Measurements from ENCODE around the gene G3BP1. TPM values are rescaled to one million over a fixed set of nuclear protein-coding genes. Genes with fewer than 3 reads are reported as not detected.
"Not testable (repeated sequence)": the region's sequence is repeated elsewhere in the genome, so short reads cannot be mapped to it uniquely, and the experiment has no call there.

G3BP1 gene
- 100 to 1,000 TPM; 117 to 130 TPM for total RNA-seq
- long read RNA-seq, donor 1, full-length matches to known transcripts = 32 of 54 reads
- long read RNA-seq, donor 1, partial matches to known transcripts = 7 of 54 reads
- long read RNA-seq, donor 1, other reads (novel, unspliced or antisense) = 15 of 54 reads
- long read RNA-seq, donor 2, full-length matches to known transcripts = 65 of 80 reads
- long read RNA-seq, donor 2, partial matches to known transcripts = 7 of 80 reads
- long read RNA-seq, donor 2, other reads (novel, unspliced or antisense) = 8 of 80 reads

GRCh38 chr5:151771259-151772028 is at the start of gene G3BP1:
G3BP1 (plus strand) TSS chr5:151771954; CDS start chr5:151786621, 14,667 bp downstream.
- intact Hi-C loops (cut with DNase I) = loop anchor here in 1 of 2 donors (5.0 kb wide), 1 partner anchor 1539 kb away; no protein-coding TSS in a partner anchor
- peak; percentile 100 for DNase-seq (ENCODE audit: low spot score)

- intact Hi-C loops (cut with DNase I) = no loop called here
- DNase-seq (ENCODE audit: low spot score) = no peak
Observed at GRCh38 chr5:151722546-151722945, 49.2 kb upstream of the G3BP1 start.

- intact Hi-C loops (cut with DNase I) = no loop called here
- no peak for DNase-seq (ENCODE audit: low spot score)
Observed at GRCh38 chr5:151724360-151724759, 47.4 kb upstream of the G3BP1 start.

- intact Hi-C loops (cut with DNase I); DNase-seq (ENCODE audit: low spot score): not testable (repeated sequence)
Observed at GRCh38 chr5:151729597-151729996, 42.2 kb upstream of the G3BP1 start.

GRCh38 chr5:151730381-151730780 is 41.4 kb upstream of the G3BP1 start:
- intact Hi-C loops (cut with DNase I) = no loop called here
- no peak for DNase-seq (ENCODE audit: low spot score)

- no peak for DNase-seq (ENCODE audit: low spot score)
- intact Hi-C loops (cut with DNase I) = no loop called here
Observed at GRCh38 chr5:151733358-151734063, 38.2 kb upstream of the G3BP1 start.

GRCh38 chr5:151734064-151734408 is 37.7 kb upstream of the G3BP1 start:
- no peak for DNase-seq (ENCODE audit: low spot score)
- intact Hi-C loops (cut with DNase I) = no loop called here

- DNase-seq (ENCODE audit: low spot score) = no peak
- intact Hi-C loops (cut with DNase I) = no loop called here
Observed at GRCh38 chr5:151735646-151736045, 36.1 kb upstream of the G3BP1 start.

- DNase-seq (ENCODE audit: low spot score) = no peak
- intact Hi-C loops (cut with DNase I) = no loop called here
Observed at GRCh38 chr5:151737431-151737830, 34.3 kb upstream of the G3BP1 start.

GRCh38 chr5:151738125-151738848 is 33.5 kb upstream of the G3BP1 start:
- DNase-seq (ENCODE audit: low spot score) = no peak
- intact Hi-C loops (cut with DNase I) = no loop called here

- no peak for DNase-seq (ENCODE audit: low spot score)
- intact Hi-C loops (cut with DNase I) = no loop called here
Observed at GRCh38 chr5:151739395-151739794, 32.4 kb upstream of the G3BP1 start.

GRCh38 chr5:151739939-151740335 is 31.8 kb upstream of the G3BP1 start:
- DNase-seq (ENCODE audit: low spot score) = no peak
- intact Hi-C loops (cut with DNase I) = loop anchor here (1.0 to 10.0 kb wide), 3 partner anchors 71 to 295 kb away; partner anchors contain the start of gene SLC36A1 (in 1 of the 2)

- DNase-seq (ENCODE audit: low spot score) = peak; percentile 92
- intact Hi-C loops (cut with DNase I) = loop anchor here (1.0 to 10.0 kb wide), 3 partner anchors 72 to 296 kb away; partner anchors contain the start of gene SLC36A1 (in 1 of the 2)
Observed at GRCh38 chr5:151740336-151740942, 31.3 kb upstream of the G3BP1 start.

- intact Hi-C loops (cut with DNase I) = loop anchor here (1.0 to 10.0 kb wide), 3 partner anchors 72 to 296 kb away; partner anchors contain the start of gene SLC36A1 (in 1 of the 2)
- no peak for DNase-seq (ENCODE audit: low spot score)
Observed at GRCh38 chr5:151740958-151741373, 30.8 kb upstream of the G3BP1 start.

- no peak for DNase-seq (ENCODE audit: low spot score)
- intact Hi-C loops (cut with DNase I) = loop anchor here (2.0 to 10.0 kb wide), 2 partner anchors 73 to 297 kb away; partner anchors contain the start of gene SLC36A1 (in 1 of the 2)
Observed at GRCh38 chr5:151741678-151742423, 29.9 kb upstream of the G3BP1 start.

GRCh38 chr5:151742870-151743294 is 28.9 kb upstream of the G3BP1 start:
- intact Hi-C loops (cut with DNase I) = loop anchor here in 1 of 2 donors (10.0 kb wide), 1 partner anchor 298 kb away; the partner anchor contains the start of gene SLC36A1
- DNase-seq (ENCODE audit: low spot score) = no peak

- intact Hi-C loops (cut with DNase I) = loop anchor here in 1 of 2 donors (10.0 kb wide), 1 partner anchor 299 kb away; the partner anchor contains the start of gene SLC36A1
- no peak for DNase-seq (ENCODE audit: low spot score)
Observed at GRCh38 chr5:151743530-151743929, 28.2 kb upstream of the G3BP1 start.

All from posterior vena cava (tissue), 2 donors.